ENCODE results near the gene PTPRN2.
"Not testable (repeated sequence)": the region's sequence is repeated elsewhere in the genome, so short reads cannot be mapped to it uniquely, and the experiment has no call there.

The PTPRN2 gene

DNA sequence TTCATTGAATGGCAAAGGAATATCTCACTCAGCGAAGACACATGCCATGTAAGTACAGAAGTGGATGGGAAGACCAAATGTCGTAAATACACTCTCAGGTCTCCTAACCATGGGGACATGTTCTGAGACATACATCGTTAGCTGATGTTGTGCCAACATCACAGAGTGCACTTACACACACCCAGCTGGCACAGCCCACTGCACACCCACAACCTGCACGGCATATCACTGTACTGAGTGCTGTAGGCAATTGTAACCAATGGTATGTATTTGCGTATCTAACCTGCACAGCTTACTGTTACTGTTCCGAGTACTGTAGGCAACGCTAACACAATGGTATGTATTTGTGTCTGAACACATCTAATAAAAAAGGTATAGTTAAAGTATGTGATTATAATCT lies 550.4 kb downstream of the PTPRN2 start:
- H3K4me3 Mint-ChIP-seq = no peak overlapping the region
- H3K27ac Mint-ChIP-seq = no peak overlapping the region
- H3K4me1 Mint-ChIP-seq (ENCODE audit: low read depth) = no peaks in the 10 kb centered on the region
- peaks cover 20% of the 10 kb centered on the region for H3K9me3 Mint-ChIP-seq
- peaks cover 3% of the 10 kb centered on the region for H3K27me3 Mint-ChIP-seq
- H3K36me3 Mint-ChIP-seq (ENCODE audit: low read depth) = peaks cover 3% of the 10 kb centered on the region

DNA sequence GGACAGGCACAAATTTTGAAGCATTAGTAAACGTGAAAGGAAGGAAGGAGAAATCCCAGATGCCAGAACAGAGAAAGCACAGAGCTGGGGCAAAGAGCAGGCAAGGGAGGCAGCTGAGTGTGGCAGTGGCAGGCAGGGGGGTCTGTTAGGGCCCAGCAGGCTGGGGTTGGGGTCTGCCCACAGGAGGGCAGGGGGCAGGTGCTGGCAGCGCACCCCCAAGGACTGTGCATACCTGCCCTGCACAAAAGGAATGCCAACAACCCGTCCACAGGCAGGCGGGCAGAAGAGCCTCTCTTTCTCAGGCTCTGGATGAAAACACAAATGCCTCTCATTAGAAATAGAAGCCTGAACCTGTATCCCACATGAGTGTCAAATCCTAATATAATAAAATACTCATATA lies 552.3 kb downstream of the PTPRN2 start:
- Mint-ChIP-seq H3K36me3 (ENCODE audit: low read depth) (peaks cover 3% of the 10 kb centered on the region), H3K4me3 (no peak overlapping the region)

DNA sequence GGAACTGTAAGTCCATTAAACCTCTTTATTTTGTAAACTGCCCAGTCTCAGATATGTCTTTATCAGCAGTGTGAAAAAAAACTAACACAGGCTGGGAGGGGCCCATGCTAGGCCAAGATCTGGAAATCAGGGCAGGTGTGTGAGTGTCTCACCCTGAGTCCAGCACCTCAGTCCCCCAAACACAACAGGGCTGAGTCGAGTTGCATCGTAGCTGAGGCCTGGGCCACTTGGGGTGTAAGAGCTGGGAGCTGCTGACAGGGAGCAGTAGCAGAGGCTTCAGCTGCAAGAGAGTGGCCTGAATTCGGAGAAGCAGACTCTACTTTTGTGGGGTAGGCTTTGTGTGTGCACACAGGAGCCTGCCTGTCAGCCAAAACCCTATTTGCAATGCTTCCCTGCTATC lies 553.1 kb downstream of the PTPRN2 start:
- Mint-ChIP-seq H3K27ac (no peak overlapping the region), H3K36me3 (ENCODE audit: low read depth) (peaks cover 3% of the 10 kb centered on the region), H3K4me3 (no peak overlapping the region), H3K27me3 (peaks cover 3% of the 10 kb centered on the region), H3K9me3 (peaks cover 12% of the 10 kb centered on the region), H3K4me1 (ENCODE audit: low read depth) (no peaks in the 10 kb centered on the region)

More for the DNA sequence above, 552.3 kb downstream of the PTPRN2 start:
- H3K27me3 Mint-ChIP-seq = peaks cover 3% of the 10 kb centered on the region
- H3K27ac Mint-ChIP-seq = no peak overlapping the region
- no peaks in the 10 kb centered on the region for H3K4me1 Mint-ChIP-seq (ENCODE audit: low read depth)
- peaks cover 19% of the 10 kb centered on the region for H3K9me3 Mint-ChIP-seq

GRCh38 chr7:158033925-158034324 lies 553.7 kb downstream of the PTPRN2 start:
- not testable (repeated sequence) for H3K36me3 Mint-ChIP-seq (ENCODE audit: low read depth); H3K4me1 Mint-ChIP-seq (ENCODE audit: low read depth); H3K27me3 Mint-ChIP-seq; H3K4me3 Mint-ChIP-seq; H3K9me3 Mint-ChIP-seq; H3K27ac Mint-ChIP-seq

GRCh38 chr7:158033196-158033595 lies 554.4 kb downstream of the PTPRN2 start:
- peaks cover 6% of the 10 kb centered on the region for H3K9me3 Mint-ChIP-seq
- peaks cover 3% of the 10 kb centered on the region for H3K36me3 Mint-ChIP-seq (ENCODE audit: low read depth)
- no peaks in the 10 kb centered on the region for H3K4me1 Mint-ChIP-seq (ENCODE audit: low read depth)
- H3K27me3 Mint-ChIP-seq = peaks cover 3% of the 10 kb centered on the region
- H3K27ac Mint-ChIP-seq = no peak overlapping the region
- no peak overlapping the region for H3K4me3 Mint-ChIP-seq

- Mint-ChIP-seq H3K27ac (no peak overlapping the region), H3K27me3 (peaks cover 3% of the 10 kb centered on the region), H3K9me3 (peaks cover 3% of the 10 kb centered on the region), H3K4me1 (ENCODE audit: low read depth) (no peaks in the 10 kb centered on the region), H3K36me3 (ENCODE audit: low read depth) (peaks cover 3% of the 10 kb centered on the region), H3K4me3 (no peak overlapping the region)
Observed at GRCh38 chr7:158032561-158033115, 555.0 kb downstream of the PTPRN2 start.

- Mint-ChIP-seq H3K4me1 (ENCODE audit: low read depth) (no peaks in the 10 kb centered on the region), H3K4me3 (no peak overlapping the region), H3K9me3 (peaks cover 3% of the 10 kb centered on the region), H3K36me3 (ENCODE audit: low read depth) (peaks cover 3% of the 10 kb centered on the region), H3K27ac (no peak overlapping the region), H3K27me3 (peaks cover 3% of the 10 kb centered on the region)
Observed at GRCh38 chr7:158031867-158032308, 555.7 kb downstream of the PTPRN2 start.

GRCh38 chr7:158030566-158030965 lies 557.1 kb downstream of the PTPRN2 start:
- Mint-ChIP-seq H3K36me3 (ENCODE audit: low read depth) (peaks cover 3% of the 10 kb centered on the region), H3K27ac (no peak overlapping the region), H3K9me3 (peaks cover 3% of the 10 kb centered on the region), H3K27me3 (peaks cover 3% of the 10 kb centered on the region), H3K4me3 (no peak overlapping the region), H3K4me1 (ENCODE audit: low read depth) (no peaks in the 10 kb centered on the region)

GRCh38 chr7:158030071-158030470 lies 557.6 kb downstream of the PTPRN2 start:
- Mint-ChIP-seq H3K27ac (no peak overlapping the region), H3K4me3 (no peak overlapping the region), H3K36me3 (ENCODE audit: low read depth) (peaks cover 3% of the 10 kb centered on the region), H3K9me3 (peaks cover 3% of the 10 kb centered on the region), H3K27me3 (peaks cover 2% of the 10 kb centered on the region), H3K4me1 (ENCODE audit: low read depth) (no peaks in the 10 kb centered on the region)

GRCh38 chr7:158029509-158029908 lies 558.1 kb downstream of the PTPRN2 start:
- no peak overlapping the region for H3K27ac Mint-ChIP-seq
- no peaks in the 10 kb centered on the region for H3K4me1 Mint-ChIP-seq (ENCODE audit: low read depth)
- no peak overlapping the region for H3K4me3 Mint-ChIP-seq
- H3K27me3 Mint-ChIP-seq = no peaks in the 10 kb centered on the region
- peaks cover 3% of the 10 kb centered on the region for H3K36me3 Mint-ChIP-seq (ENCODE audit: low read depth)
- peaks cover 3% of the 10 kb centered on the region for H3K9me3 Mint-ChIP-seq

- no peak overlapping the region for H3K4me3 Mint-ChIP-seq
- H3K27ac Mint-ChIP-seq = no peak overlapping the region
- H3K27me3 Mint-ChIP-seq = no peaks in the 10 kb centered on the region
- H3K36me3 Mint-ChIP-seq (ENCODE audit: low read depth) = peaks cover 3% of the 10 kb centered on the region
- H3K9me3 Mint-ChIP-seq = peaks cover 3% of the 10 kb centered on the region
- no peaks in the 10 kb centered on the region for H3K4me1 Mint-ChIP-seq (ENCODE audit: low read depth)
Observed at GRCh38 chr7:158028971-158029370, 558.7 kb downstream of the PTPRN2 start.

DNA sequence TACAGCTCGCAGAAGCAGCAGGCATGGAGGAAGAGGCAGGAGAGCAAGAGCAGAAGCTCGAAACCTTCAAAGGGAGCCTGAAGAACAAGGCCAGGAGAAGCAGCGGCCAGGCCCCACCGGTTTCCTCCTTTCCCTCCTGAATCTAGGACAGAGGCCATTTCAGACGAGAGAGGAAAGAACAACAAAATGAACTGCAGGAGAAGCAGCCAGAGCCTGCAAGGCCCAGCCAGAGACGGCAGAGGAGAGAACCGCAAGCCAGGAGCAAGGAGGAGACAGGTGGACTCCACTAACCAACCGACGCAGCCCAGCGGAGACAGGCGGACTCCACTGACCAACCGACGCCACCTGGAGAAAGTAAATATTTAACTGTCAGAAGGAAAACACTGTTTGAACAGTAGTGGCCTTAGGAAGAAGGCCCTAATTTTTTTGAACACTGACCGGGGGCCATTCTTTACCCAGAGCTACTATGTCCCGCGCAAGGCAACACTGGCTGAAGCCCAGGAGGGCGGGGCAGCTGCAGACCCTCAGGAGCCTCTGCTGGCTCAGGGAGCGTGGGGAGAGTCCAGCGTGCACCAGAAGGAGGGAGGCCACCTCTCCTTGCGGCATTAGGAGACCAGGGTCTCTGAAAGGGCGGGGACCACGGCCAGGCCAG lies 559.2 kb downstream of the PTPRN2 start:
- no peak overlapping the region for H3K4me3 Mint-ChIP-seq

GRCh38 chr7:158027646-158028045 lies 560.0 kb downstream of the PTPRN2 start:
- Mint-ChIP-seq H3K9me3 (peaks cover 3% of the 10 kb centered on the region), H3K4me1 (ENCODE audit: low read depth) (no peaks in the 10 kb centered on the region), H3K36me3 (ENCODE audit: low read depth) (no peaks in the 10 kb centered on the region), H3K4me3 (no peak overlapping the region), H3K27me3 (no peaks in the 10 kb centered on the region), H3K27ac (no peak overlapping the region)

More for the DNA sequence above, 559.2 kb downstream of the PTPRN2 start:
- H3K27me3 Mint-ChIP-seq = no peaks in the 10 kb centered on the region
- H3K9me3 Mint-ChIP-seq = peaks cover 3% of the 10 kb centered on the region
- H3K27ac Mint-ChIP-seq = no peak overlapping the region
- H3K36me3 Mint-ChIP-seq (ENCODE audit: low read depth) = peaks cover 3% of the 10 kb centered on the region
- H3K4me1 Mint-ChIP-seq (ENCODE audit: low read depth) = no peaks in the 10 kb centered on the region

GRCh38 chr7:158026636-158027265 lies 560.9 kb downstream of the PTPRN2 start:
- H3K27ac Mint-ChIP-seq = no peak overlapping the region
- H3K36me3 Mint-ChIP-seq (ENCODE audit: low read depth) = no peaks in the 10 kb centered on the region
- H3K4me1 Mint-ChIP-seq (ENCODE audit: low read depth) = no peaks in the 10 kb centered on the region
- H3K27me3 Mint-ChIP-seq = no peaks in the 10 kb centered on the region
- H3K4me3 Mint-ChIP-seq = no peak overlapping the region
- H3K9me3 Mint-ChIP-seq = no peaks in the 10 kb centered on the region

DNA sequence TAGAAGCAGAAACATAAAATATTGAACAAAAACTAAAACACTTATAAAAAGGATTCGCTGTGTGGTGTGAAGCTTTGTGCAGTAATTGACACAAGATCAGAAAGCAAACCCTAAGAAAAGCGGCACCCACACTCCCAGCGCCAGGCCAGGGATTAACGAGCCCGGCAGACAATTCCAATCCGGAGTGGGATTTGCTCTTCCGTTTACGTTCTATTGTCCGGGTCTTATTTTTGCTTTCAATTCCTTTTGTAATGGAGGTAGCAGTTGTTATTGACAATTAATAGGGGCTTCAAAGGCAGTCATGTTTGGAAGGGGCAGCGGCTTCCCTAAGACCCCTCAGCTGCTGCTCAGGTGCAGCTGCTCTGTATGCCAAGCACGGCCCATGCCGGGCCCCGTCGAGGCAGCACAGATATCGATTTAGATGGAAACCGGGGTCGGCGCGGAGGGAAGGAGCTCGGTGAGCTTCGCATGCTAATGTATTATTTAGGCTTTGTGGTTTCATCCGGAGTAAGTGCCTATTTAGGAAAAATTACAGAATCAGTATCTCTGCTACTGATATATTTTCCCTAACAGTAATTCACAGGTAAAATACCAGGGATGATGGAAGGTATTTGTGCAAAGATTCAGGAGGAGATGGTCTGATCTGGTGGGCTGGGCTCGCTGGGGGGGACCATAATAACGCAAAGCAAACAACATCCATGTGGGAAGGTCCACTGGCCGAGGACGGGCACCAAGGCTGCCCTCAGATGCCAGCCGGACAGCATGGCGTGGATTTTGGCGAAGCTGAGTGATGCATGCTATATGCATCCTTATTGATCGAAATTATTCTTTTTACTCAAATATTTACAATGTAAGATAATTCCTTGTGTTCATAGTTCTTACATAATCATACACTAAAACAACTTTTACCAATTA lies 561.7 kb downstream of the PTPRN2 start:
- Mint-ChIP-seq H3K9me3 (no peaks in the 10 kb centered on the region), H3K36me3 (ENCODE audit: low read depth) (no peaks in the 10 kb centered on the region), H3K27ac (no peak overlapping the region), H3K27me3 (no peaks in the 10 kb centered on the region), H3K4me3 (no peak overlapping the region), H3K4me1 (ENCODE audit: low read depth) (no peaks in the 10 kb centered on the region)
